K562 (cell line): ENCODE measurements around the gene EPO. TPM values are rescaled to one million over a fixed set of nuclear protein-coding genes. Genes with fewer than 3 reads are reported as not detected.

Experiments used
- CEBPB ChIP-seq: fragments of 450-650 bp; IDR thresholded peaks from 2 replicates; pipeline ENCODE4 v1.6.1; 2016; ENCODE audit warnings: missing genetic modification characterization, missing compliant biosample characterization
- DIDO1 ChIP-seq: fragments of 450-650 bp; IDR thresholded peaks from 2 replicates; pipeline ENCODE4 v1.6.1; 2016; ENCODE audit warnings: low read depth, missing biosample characterization, missing genetic modification characterization
- HSF4 ChIP-seq: fragments of 250-450 bp; sonication (Bioruptor Pico); IDR thresholded peaks from 2 replicates; pipeline ENCODE4 v2.1.2; 2022; ENCODE audit warnings: mild to moderate bottlenecking, moderate library complexity, borderline replicate concordance
- MBD1 ChIP-seq: fragments of 250-450 bp; sonication (Bioruptor Pico); IDR thresholded peaks from 2 replicates; pipeline ENCODE4 v1.8.0; 2022; ENCODE audit warnings: inconsistent platforms
- MIER1 ChIP-seq: fragments of 450-650 bp; IDR thresholded peaks from 2 replicates; pipeline ENCODE4 v1.6.1; 2016; ENCODE audit warnings: antibody characterized with exemption, mild to moderate bottlenecking, low read depth
- SMAD1 ChIP-seq: fragments of 150-350 bp; IDR thresholded peaks from 2 replicates; pipeline ENCODE4 v1.6.1; 2014; ENCODE audit warnings: low read length, low read depth; ENCODE audit not compliant: partially characterized antibody
- TOE1 ChIP-seq, 2 experiments: fragments of 450-650 bp in 1 of 2; sonication (generic) in 1 of 2; formaldehyde crosslinking in 1 of 2; IDR thresholded peaks; 2 replicates each; pipeline versions ENCODE4 v1.7.1 to v1.8.0; 2016 to 2022; ENCODE audit warnings: borderline replicate concordance in 2 of 2, mild to moderate bottlenecking in 2 of 2, antibody characterized with exemption in 1 of 2, inconsistent platforms in 1 of 2, low read depth in 1 of 2, missing genetic modification reagents in 1 of 2, moderate library complexity in 1 of 2
- ZBTB34 ChIP-seq: fragments of 250-450 bp; sonication (Bioruptor Pico); IDR thresholded peaks from 2 replicates; pipeline ENCODE4 v1.8.0; 2021; ENCODE audit warnings: mild to moderate bottlenecking, moderate library complexity
- ZBTB9 ChIP-seq: fragments of 450-650 bp; formaldehyde crosslinking; IDR thresholded peaks from 2 replicates; pipeline ENCODE4 v1.4.0; 2020; ENCODE audit warnings: mild to moderate bottlenecking, moderate library complexity
- ZNF253 ChIP-seq: fragments of 250-450 bp; sonication (Bioruptor Pico); conservative IDR thresholded peaks from 2 replicates; pipeline ENCODE4 v1.6.1; 2021; ENCODE audit warnings: mild to moderate bottlenecking
- ZNF561 ChIP-seq: fragments of 450-650 bp; formaldehyde crosslinking; conservative IDR thresholded peaks from 2 replicates; pipeline ENCODE4 v1.4.0; 2020; ENCODE audit warnings: mild to moderate bottlenecking, moderate library complexity
- polyA plus RNA-seq, 8 experiments: library from polyadenylated mRNA; depleted of rRNA in 4 of 8; stranded (reverse) in 5 of 8; unstranded in 3 of 8; fragments of >200 nt; fragmentation: Nextera tagmentation in 2 of 8; fragmentation: Illumina TruSeq in 1 of 8; extraction: Ambion mirVana in 2 of 8; extraction: Trizol in 1 of 8; gene quantifications; 2 replicates each; pipeline versions ENCODE4 v1.2.1 to v1.2.3, GENCODE V29; 2011 to 2014; ENCODE audit warnings: inconsistent platforms in 1 of 8, missing spikeins in 1 of 8
- total RNA-seq, 7 experiments: library from RNA; depleted of rRNA in 6 of 7; stranded (reverse); fragments of >200 nt in 6 of 7; fragmentation: Illumina TruSeq in 2 of 7; extraction: Trizol in 2 of 7; gene quantifications; 2 replicates each; pipeline versions ENCODE4 v1.2.1 to v1.2.3, GENCODE V29; 2011 to 2021; ENCODE audit warnings: low replicate concordance in 1 of 7
- TF ChIP-seq, protein P1 (sequence below): fragments of 250-450 bp; sonication (Bioruptor Pico); IDR thresholded peaks from 2 replicates; pipeline ENCODE4 v1.5.0; 2021
- TF ChIP-seq, protein P2 (sequence below): fragments of 250-450 bp; sonication (Bioruptor Pico); IDR thresholded peaks from 2 replicates; pipeline ENCODE4 v1.5.0; 2020; ENCODE audit warnings: mild to moderate bottlenecking

Gene EPO
- total and polyA plus RNA-seq, 9 of the 15 experiments (the other 6 are each of a cell fraction or from before 2014, with no cell fraction given): 0.06 to 0.41 (median 0.07) TPM; not detected in 6

DNA sequence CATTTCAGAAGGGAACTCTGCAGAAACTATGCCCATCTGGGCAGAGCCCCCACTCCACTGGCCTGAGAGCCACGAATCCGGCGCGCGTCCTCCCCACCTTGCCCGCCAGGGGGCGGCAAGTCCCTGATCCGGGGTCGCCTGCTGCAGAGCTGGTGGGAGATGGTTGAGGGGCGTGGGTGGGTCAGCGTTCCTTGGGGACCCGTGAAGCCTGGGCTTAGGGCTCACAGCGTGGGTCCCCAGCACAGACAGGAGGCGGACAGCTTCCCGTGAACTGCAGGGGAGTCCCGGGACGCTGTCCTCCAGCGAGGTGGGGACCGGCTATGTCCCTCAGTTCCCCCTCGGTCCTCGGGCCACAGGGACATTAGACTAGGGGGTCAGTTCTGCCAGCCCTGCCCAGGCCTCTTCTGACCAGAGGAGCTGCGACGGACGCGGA, 14.9 kb upstream of the EPO start (continued):
- peak; percentile 78; the same call in 1 of the 2 replicates for TF ChIP-seq ZBTB9
- TF ChIP-seq DIDO1: no peak
- TF ChIP-seq, protein P1, sequence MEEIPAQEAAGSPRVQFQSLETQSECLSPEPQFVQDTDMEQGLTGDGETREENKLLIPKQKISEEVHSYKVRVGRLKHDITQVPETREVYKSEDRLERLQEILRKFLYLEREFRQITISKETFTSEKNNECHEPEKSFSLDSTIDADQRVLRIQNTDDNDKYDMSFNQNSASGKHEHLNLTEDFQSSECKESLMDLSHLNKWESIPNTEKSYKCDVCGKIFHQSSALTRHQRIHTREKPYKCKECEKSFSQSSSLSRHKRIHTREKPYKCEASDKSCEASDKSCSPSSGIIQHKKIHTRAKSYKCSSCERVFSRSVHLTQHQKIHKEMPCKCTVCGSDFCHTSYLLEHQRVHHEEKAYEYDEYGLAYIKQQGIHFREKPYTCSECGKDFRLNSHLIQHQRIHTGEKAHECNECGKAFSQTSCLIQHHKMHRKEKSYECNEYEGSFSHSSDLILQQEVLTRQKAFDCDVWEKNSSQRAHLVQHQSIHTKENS: no peak
- 0 out of 2 replicates have a peak, but pooled peaks have one; percentile 38 for TF ChIP-seq ZNF253 (CRISPR knock-in tag)
- TF ChIP-seq CEBPB: no peak
- no peak; the same call in 1 of the 2 replicates for TF ChIP-seq TOE1 (IDR thresholded peaks at IDR 0.05; ENCODE audit: borderline replicate concordance)
- peak; percentile 86; the same call in 1 of the 2 replicates for TF ChIP-seq TOE1 (CRISPR knock-in tag; IDR thresholded peaks at IDR 0.05; ENCODE audit: borderline replicate concordance, low read depth)
- no peak for TF ChIP-seq ZBTB34
- no peak for TF ChIP-seq MBD1 (CRISPR knock-in tag)
- TF ChIP-seq HSF4 (CRISPR knock-in tag): no peak
- TF ChIP-seq MIER1: no peak
- no peak for TF ChIP-seq ZNF561 (CRISPR knock-in tag)
- TF ChIP-seq, protein P2, sequence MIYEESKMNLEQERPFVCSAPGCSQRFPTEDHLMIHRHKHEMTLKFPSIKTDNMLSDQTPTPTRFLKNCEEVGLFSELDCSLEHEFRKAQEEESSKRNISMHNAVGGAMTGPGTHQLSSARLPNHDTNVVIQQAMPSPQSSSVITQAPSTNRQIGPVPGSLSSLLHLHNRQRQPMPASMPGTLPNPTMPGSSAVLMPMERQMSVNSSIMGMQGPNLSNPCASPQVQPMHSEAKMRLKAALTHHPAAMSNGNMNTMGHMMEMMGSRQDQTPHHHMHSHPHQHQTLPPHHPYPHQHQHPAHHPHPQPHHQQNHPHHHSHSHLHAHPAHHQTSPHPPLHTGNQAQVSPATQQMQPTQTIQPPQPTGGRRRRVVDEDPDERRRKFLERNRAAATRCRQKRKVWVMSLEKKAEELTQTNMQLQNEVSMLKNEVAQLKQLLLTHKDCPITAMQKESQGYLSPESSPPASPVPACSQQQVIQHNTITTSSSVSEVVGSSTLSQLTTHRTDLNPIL: no peak
- TF ChIP-seq SMAD1: no peak
